HepG2 (cell line): ENCODE data around the gene WDR31. TPM values are rescaled to one million over a fixed set of nuclear protein-coding genes. Genes with fewer than 3 reads are reported as not detected.
A peak's percentile ranks its signal among the peaks of the same experiment; 100 is the strongest.

ENCODE experiments used
- AKNA ChIP-seq: sonication (generic); formaldehyde crosslinking; IDR thresholded peaks from 2 replicates; pipeline ENCODE4 v1.4.0; 2020; ENCODE audit warnings: missing genetic modification reagents, borderline replicate concordance
- CENPBD1 ChIP-seq: sonication (generic); formaldehyde crosslinking; IDR thresholded peaks from 2 replicates; pipeline ENCODE4 v1.8.0; 2022; ENCODE audit warnings: missing genetic modification reagents, low read depth, mild to moderate bottlenecking, borderline replicate concordance
- CREBL2 ChIP-seq: sonication (generic); formaldehyde crosslinking; IDR thresholded peaks from 2 replicates; pipeline ENCODE4 v1.8.1; 2023; ENCODE audit warnings: missing genetic modification reagents, mild to moderate bottlenecking, borderline replicate concordance
- DZIP1 ChIP-seq: sonication (generic); formaldehyde crosslinking; IDR thresholded peaks from 2 replicates; pipeline ENCODE4 v1.5.0; 2020; ENCODE audit warnings: mild to moderate bottlenecking, missing genetic modification reagents
- ETV6 ChIP-seq: sonication (generic); formaldehyde crosslinking; conservative IDR thresholded peaks from 2 replicates; pipeline ENCODE4 v1.4.0; 2020; ENCODE audit warnings: missing genetic modification reagents
- HBP1 ChIP-seq: IDR thresholded peaks from 2 replicates; pipeline ENCODE4 v1.6.1; 2016; ENCODE audit warnings: low read depth, control low read depth
- HOXA5 ChIP-seq: sonication (generic); formaldehyde crosslinking; IDR thresholded peaks from 2 replicates; pipeline ENCODE4 v1.4.0; 2020; ENCODE audit warnings: missing genetic modification reagents
- MXI1 ChIP-seq: IDR thresholded peaks from 3 replicates; pipeline ENCODE4 v1.6.1; 2012; ENCODE audit warnings: low read depth, low read length, inconsistent platforms, borderline replicate concordance
- NCOA2 ChIP-seq: sonication (generic); formaldehyde crosslinking; IDR thresholded peaks from 2 replicates; pipeline ENCODE4 v1.8.0; 2022; ENCODE audit warnings: inconsistent platforms
- PAF1 ChIP-seq: IDR thresholded peaks from 2 replicates; pipeline ENCODE4 v1.6.1; 2016; ENCODE audit warnings: missing genetic modification reagents, missing compliant biosample characterization
- PHF20 ChIP-seq: sonication (generic); formaldehyde crosslinking; IDR thresholded peaks from 2 replicates; pipeline ENCODE4 v1.5.0; 2020; ENCODE audit warnings: mild to moderate bottlenecking, missing genetic modification reagents
- RORA ChIP-seq: sonication (generic); formaldehyde crosslinking; IDR thresholded peaks from 2 replicates; pipeline ENCODE4 v1.5.0; 2020; ENCODE audit warnings: mild to moderate bottlenecking, missing genetic modification reagents, moderate library complexity
- SIX1 ChIP-seq: sonication (generic); formaldehyde crosslinking; IDR thresholded peaks from 2 replicates; pipeline ENCODE4 v1.4.0; 2020; ENCODE audit warnings: missing genetic modification reagents, borderline replicate concordance
- SRSF1 ChIP-seq: fragments of 200-400 bp; formaldehyde crosslinking; optimal IDR thresholded peaks from 2 replicates; pipeline ENCODE3; 2017; ENCODE audit warnings: mild to moderate bottlenecking, low read depth, low read length, moderate library complexity
- XRCC5 ChIP-seq: fragments of 200-400 bp; formaldehyde crosslinking; optimal IDR thresholded peaks from 2 replicates; pipeline ENCODE3; 2017; ENCODE audit warnings: mild to moderate bottlenecking, low read length
- ZNF333 ChIP-seq: sonication (generic); formaldehyde crosslinking; IDR thresholded peaks from 2 replicates; pipeline ENCODE4 v1.4.0; 2020; ENCODE audit warnings: mild to moderate bottlenecking, missing genetic modification reagents, borderline replicate concordance
- ZNF343 ChIP-seq: sonication (generic); formaldehyde crosslinking; IDR thresholded peaks from 2 replicates; pipeline ENCODE4 v1.4.0; 2020; ENCODE audit warnings: mild to moderate bottlenecking, missing genetic modification reagents
- ZNF530 ChIP-seq: sonication (generic); formaldehyde crosslinking; IDR thresholded peaks from 2 replicates; pipeline ENCODE4 v1.5.0; 2020; ENCODE audit warnings: low read depth, mild to moderate bottlenecking, missing genetic modification reagents
- ZNF790 ChIP-seq: sonication (generic); formaldehyde crosslinking; IDR thresholded peaks from 2 replicates; pipeline ENCODE4 v1.8.0; 2022; ENCODE audit warnings: missing genetic modification reagents, mild to moderate bottlenecking, borderline replicate concordance
- polyA plus RNA-seq, 8 experiments: library from polyadenylated mRNA; depleted of rRNA in 3 of 8; stranded (reverse) in 7 of 8; unstranded in 1 of 8; fragments of >200 nt; fragmentation: Illumina TruSeq in 4 of 8; extraction: Trizol in 4 of 8; gene quantifications; 2 replicates each; pipeline versions ENCODE4 v1.2.1 to v1.2.3, GENCODE V29; 2011 to 2016; ENCODE audit warnings: low read depth in 4 of 8, missing spikeins in 1 of 8, mixed read lengths in 1 of 8; ENCODE audit not compliant: insufficient read depth in 1 of 8
- total RNA-seq, 5 experiments: library from RNA; depleted of rRNA; stranded (reverse); fragments of >200 nt; fragmentation: Illumina TruSeq; extraction: Trizol; gene quantifications; 2 replicates each; pipeline ENCODE4 v1.2.3, GENCODE V29; 2016; ENCODE audit warnings: low read depth in 1 of 5

Gene WDR31
- total and polyA plus RNA-seq, 2 of the 13 experiments (the other 11 are each of a cell fraction or from before 2014, with no cell fraction given) = 0.33 to 1.7 TPM

GRCh38 chr9:113340011-113340699 lies at the start of gene WDR31 (continued):
- TF ChIP-seq AKNA (CRISPR knock-in tag) (no peak), MXI1 (peak; percentile 95; the same call in 2 of the 3 replicates), CREBL2 (no peak; the same call in 1 of the 2 replicates), DZIP1 (CRISPR knock-in tag) (no peak), ZNF530 (CRISPR knock-in tag) (no peak), NCOA2 (CRISPR knock-in tag) (peak; percentile 48; the same call in 1 of the 2 replicates), PAF1 (no peak), XRCC5 (peak; percentile 99), SIX1 (0 out of 2 replicates have a peak, but pooled peaks have one; percentile 16), CENPBD1 (CRISPR knock-in tag) (no peak), ZNF343 (CRISPR knock-in tag) (0 out of 2 replicates have a peak, but pooled peaks have one; percentile 77), ZNF333 (CRISPR knock-in tag) (0 out of 2 replicates have a peak, but pooled peaks have one; percentile 54), ZNF790 (CRISPR knock-in tag) (peak; percentile 88; the same call in 1 of the 2 replicates), SRSF1 (peak; percentile 62), HBP1 (CRISPR knock-in tag) (peak; percentile 93), HOXA5 (CRISPR knock-in tag) (peak; percentile 95), PHF20 (CRISPR knock-in tag) (peak; percentile 91), ETV6 (CRISPR knock-in tag) (0 out of 2 replicates have a peak, but pooled peaks have one; percentile 63), RORA (CRISPR knock-in tag) (no peak)
